Posterior vena cava (tissue), 2 donors: ENCODE measurements around the gene MCRS1. TPM values are rescaled to one million over a fixed set of nuclear protein-coding genes. Genes with fewer than 3 reads are reported as not detected.

Experiments used
- total RNA-seq, 2 donors: library from RNA; stranded (reverse); fragmentation: NEBNext Ultra II Directional; extraction: Animal tissue kit (Norgen Biotek cat#: 25700); gene quantifications; one replicate each; pipeline ENCODE4 v1.2.1, GENCODE V29; 2021
- donor health status: DM: yes; HTN: yes; CAD: no.
- donor health status: DM: yes; HTN: yes; CAD: no.

Gene MCRS1
- total RNA-seq, 2 donors from 2014 or later = 37.3 to 38.1 TPM

Other genes starting within 250 kb of the MCRS1 start
- gene TROAP, start 244.9 kb downstream of the MCRS1 start, total RNA-seq = under 1 TPM; 0.10 to 0.60 TPM
- not detected for gene C1QL4, start 231.0 kb downstream of the MCRS1 start, total RNA-seq
- under 1 TPM in 1 of 2 donors, not detected in 1; 0.05 TPM for gene DNAJC22, start 221.3 kb downstream of the MCRS1 start, total RNA-seq
- 10 to 100 TPM; 12.1 to 14.8 TPM for gene SPATS2, start 200.7 kb downstream of the MCRS1 start, total RNA-seq
- gene KCNH3, start 29.1 kb downstream of the MCRS1 start, total RNA-seq = under 1 TPM; 0.10 to 0.28 TPM
- gene FAM186B, start 37.5 kb upstream of the MCRS1 start, total RNA-seq = under 1 TPM in 1 of 2 donors, not detected in 1; 0.14 TPM
- 10 to 100 TPM; 16.2 to 20.7 TPM for gene PRPF40B, start 55.4 kb upstream of the MCRS1 start, total RNA-seq
- 10 to 100 TPM; 16.6 to 27.9 TPM for gene FMNL3, start 139.3 kb upstream of the MCRS1 start, total RNA-seq
- 100 to 1,000 TPM; 285 to 313 TPM for gene TMBIM6, start 173.4 kb upstream of the MCRS1 start, total RNA-seq